Pancreas (tissue), 10 donors: Measurements from ENCODE around the gene RAPGEF6. TPM values are rescaled to one million over a fixed set of nuclear protein-coding genes. Genes with fewer than 3 reads are reported as not detected.

ENCODE experiments used
- ATAC-seq, 4 donors: fragments of 200-7000 bp; cut with Tn5 transposase; one replicate each; pipeline versions ENCODE4 v1.8.0 to v1.9.1; 2020; ENCODE audit warnings: mild to moderate bottlenecking in 4 of 4, moderate library complexity in 4 of 4
- DNase-seq, 6 donors: peaks; one replicate each; pipeline ENCODE4 v3.0.0-alpha.2; 2020
- FAIRE-seq: peaks from 2 replicates; lab custom pipeline; 2012; peaks lifted over from hg19 to GRCh38; lab: Jason Lieb, UNC
- H3K27ac ChIP-seq, 4 donors: fragments of 200-600 bp; sonication (generic); 1 replicate in 3 of 4; 2 replicates in 1 of 4; pipeline versions ENCODE4 v1.5.0 to v1.8.0; 2020
- H3K27me3 ChIP-seq, 4 donors: fragments of 200-600 bp; one replicate each; pipeline ENCODE4 v1.8.0; 2021
- H3K36me3 ChIP-seq, 3 donors: fragments of 200-600 bp; sonication (generic) in 1 of 3; one replicate each; pipeline versions ENCODE4 v1.5.0 to v1.8.0; 2020 to 2021
- H3K4me1 ChIP-seq, 3 donors: fragments of 200-600 bp; one replicate each; pipeline ENCODE4 v1.8.0; 2021
- H3K4me3 ChIP-seq, 4 donors: fragments of 200-600 bp; sonication (generic) in 2 of 4; one replicate each; pipeline versions ENCODE4 v1.5.0 to v1.8.0; 2020 to 2021
- H3K9me3 ChIP-seq, 4 donors: fragments of 200-600 bp; one replicate each; pipeline ENCODE4 v1.8.0; 2021
- CTCF ChIP-seq, 4 donors: fragments of 200-600 bp; sonication (generic) in 3 of 4; IDR thresholded peaks; one replicate each; pipeline versions ENCODE4 v1.5.0 to v1.8.0; 2021; ENCODE audit warnings: antibody characterized with exemption in 4 of 4
- WGBS, 2 donors: extraction: QIAGEN DNeasy Blood & Tissue Kit; methylation state at CpG; one replicate each; pipeline ENCODE4 v1.1.7; 2013; 5-methylcytosine and 5-hydroxymethylcytosine counted together
- intact Hi-C, 3 donors: fragments of 100-400 bp; cut with DNase I; formaldehyde crosslinking; loops; one replicate each; pipeline versions ENCODE4 v1.11.1 to v1.14.2; 2022
- polyA plus RNA-seq, 2 donors: library from polyadenylated mRNA; stranded (reverse); fragments of 200-250 nt; gene quantifications; one replicate each; pipeline ENCODE4 v1.2.3, GENCODE V29; 2013
- total RNA-seq, 6 donors: library from RNA; stranded (reverse); fragmentation: NEBNext Ultra II Directional in 4 of 6; extraction: Animal tissue kit (Norgen Biotek cat#: 25700) in 4 of 6; gene quantifications; one replicate each; pipeline versions ENCODE4 v1.2.1 to v1.2.4, GENCODE V29; 2021 to 2023
- donor health status: healthy with polysubstance abuse.
- donor health status: DM: no; HTN: no; CAD: no; lungs with moderate emphysema.
- donor health status: DM: no; HTN: no; CAD: no.
- donor health status: control.
- donor health status: control.
- donor health status: Bipolar disorder and iron deficiency.
- donor health status: DM: yes; HTN: yes; CAD: no.
- donor health status: DM: no; HTN: no; CAD: no.
- donor health status: DM: no; HTN: no; CAD: no.
- donor health status: DM: yes; HTN: yes; CAD: no.

The RAPGEF6 gene
- total and polyA plus RNA-seq, 8 donors = 1.7 to 13.2 (median 6.7) TPM

DNA sequence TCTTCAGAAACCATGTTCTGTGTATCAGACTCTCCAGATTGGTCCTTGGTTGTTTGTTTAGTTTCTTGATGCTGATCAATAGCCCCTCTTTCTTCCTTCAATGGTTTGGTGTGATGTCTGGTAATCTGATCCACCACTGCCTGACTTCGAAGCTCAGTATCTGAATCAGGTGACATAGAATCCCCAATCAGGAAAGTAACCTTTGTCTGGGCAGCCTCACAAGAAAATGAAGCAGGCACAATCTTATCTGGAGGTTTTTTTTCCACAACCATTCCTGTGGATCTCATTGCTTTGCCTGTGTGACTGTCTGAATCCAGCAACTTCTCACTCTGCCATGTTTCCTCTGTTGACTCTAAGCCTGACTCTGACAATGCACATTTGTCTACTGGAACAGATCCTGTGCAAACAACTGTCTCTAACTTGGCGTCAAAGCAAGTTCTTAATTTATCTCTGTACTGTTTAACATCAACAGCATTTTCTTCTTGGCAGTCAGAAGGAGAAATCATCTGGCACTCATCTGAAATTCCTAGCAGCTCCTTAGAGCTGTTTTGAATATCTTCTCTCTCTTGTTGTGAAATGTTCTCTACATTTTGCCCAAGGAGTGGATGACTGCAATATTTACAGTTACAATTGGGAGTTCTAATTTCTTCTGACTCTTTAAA, 37.1 kb upstream of the RAPGEF6 start:
- no peaks in the 10 kb centered on the region for H3K27me3 ChIP-seq
- no peak for DNase-seq
- ATAC-seq = peak; percentile 86 to 94 (median 91)
- FAIRE-seq = peak; percentile 92
- whole genome bisulfite sequencing, 2 donors = 10 to 16% methylated on average over 2 of the region's 2 CpGs
- H3K4me3 ChIP-seq = no peak overlapping the region
- intact Hi-C loops = no loop called here
- H3K9me3 ChIP-seq = no peaks in the 10 kb centered on the region
- peak overlapping the region in 2 of 4 donors; percentile 52 to 53 for H3K27ac ChIP-seq
- H3K36me3 ChIP-seq = peaks cover 0 to 25% (median 0%) of the 10 kb centered on the region in 3 donors
- H3K4me1 ChIP-seq = peaks cover 0 to 12% (median 11%) of the 10 kb centered on the region in 3 donors
- TF ChIP-seq CTCF (IDR thresholded peaks at IDR 0.05) = no peak

- Histone ChIP-seq H3K27me3 (no peaks in the 10 kb centered on the region), H3K36me3 (peaks cover 0 to 18% (median 0%) of the 10 kb centered on the region in 3 donors), H3K4me1 (peaks cover 0 to 12% (median 11%) of the 10 kb centered on the region in 3 donors), H3K27ac (peak overlapping the region in 1 of 4 donors; percentile 53), H3K4me3 (no peak overlapping the region), H3K9me3 (no peaks in the 10 kb centered on the region)
- TF ChIP-seq CTCF (IDR thresholded peaks at IDR 0.05) = no peak
- DNase-seq (no peak), FAIRE-seq (no peak), ATAC-seq (peak in 2 of 4 donors; percentile 17 to 22)
- intact Hi-C loops = no loop called here
These were observed 36.4 kb upstream of the RAPGEF6 start for GRCh38 chr5:131671409-131671808.

- Histone ChIP-seq H3K9me3 (no peaks in the 10 kb centered on the region), H3K36me3 (peaks cover 0 to 18% (median 3%) of the 10 kb centered on the region in 3 donors), H3K27ac (no peak overlapping the region), H3K4me3 (no peak overlapping the region), H3K4me1 (no peaks in the 10 kb centered on the region), H3K27me3 (no peaks in the 10 kb centered on the region)
- intact Hi-C loops = no loop called here
- no peak for ATAC-seq
- WGBS, 2 donors = 97 to 100% methylated on average over 1 of the region's 1 CpG
- TF ChIP-seq CTCF (IDR thresholded peaks at IDR 0.05) = no peak
- no peak for FAIRE-seq
- no peak for DNase-seq
These were observed 29.9 kb upstream of the RAPGEF6 start for GRCh38 chr5:131664929-131665328.

- Histone ChIP-seq H3K27me3 (no peaks in the 10 kb centered on the region), H3K9me3 (no peaks in the 10 kb centered on the region), H3K4me3 (no peak overlapping the region), H3K36me3 (peaks cover 0 to 25% (median 14%) of the 10 kb centered on the region in 3 donors), H3K27ac (no peak overlapping the region), H3K4me1 (no peaks in the 10 kb centered on the region)
- FAIRE-seq = no peak
- intact Hi-C loops = no loop called here
- no peak for DNase-seq
- TF ChIP-seq CTCF (IDR thresholded peaks at IDR 0.05) = no peak
- no peak for ATAC-seq
- WGBS, 2 donors = 98 to 100% methylated on average over 1 of the region's 1 CpG
These were observed 26.9 kb upstream of the RAPGEF6 start for GRCh38 chr5:131661933-131662332.

DNA sequence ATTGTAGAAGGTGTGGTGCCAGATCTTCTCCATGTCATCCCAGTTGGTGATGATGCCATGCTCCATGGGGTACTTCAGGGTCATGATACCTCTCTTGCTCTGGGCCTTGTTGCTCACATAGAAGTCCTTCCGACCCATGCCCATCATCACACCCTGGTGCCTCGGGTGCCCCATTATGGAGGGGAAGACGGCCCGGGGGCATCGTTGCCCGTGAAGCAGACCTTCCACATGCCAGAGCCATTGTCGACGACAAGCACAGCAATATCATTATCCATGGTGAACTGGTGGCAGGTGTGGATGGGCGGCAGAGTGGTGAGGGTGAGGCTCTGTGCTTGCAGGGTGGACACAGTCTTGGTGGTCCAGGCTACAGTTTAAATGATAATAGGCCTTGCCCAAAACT, 24.8 kb upstream of the RAPGEF6 start:
- no peak for ATAC-seq
- FAIRE-seq = no peak
- no peak for TF ChIP-seq CTCF (IDR thresholded peaks at IDR 0.05)
- 97 to 98% methylated on average over 9 of the region's 9 CpGs for WGBS, 2 donors
- intact Hi-C loops = no loop called here
- H3K36me3 ChIP-seq = peaks cover 0 to 25% (median 14%) of the 10 kb centered on the region in 3 donors
- no peaks in the 10 kb centered on the region for H3K9me3 ChIP-seq
- H3K4me3 ChIP-seq = no peak overlapping the region
- H3K27ac ChIP-seq = no peak overlapping the region
- H3K4me1 ChIP-seq = peaks cover 0 to 3% (median 0%) of the 10 kb centered on the region in 3 donors
- H3K27me3 ChIP-seq = no peaks in the 10 kb centered on the region
- no peak for DNase-seq
